ENCODE results near the gene PFKP.

DNA sequence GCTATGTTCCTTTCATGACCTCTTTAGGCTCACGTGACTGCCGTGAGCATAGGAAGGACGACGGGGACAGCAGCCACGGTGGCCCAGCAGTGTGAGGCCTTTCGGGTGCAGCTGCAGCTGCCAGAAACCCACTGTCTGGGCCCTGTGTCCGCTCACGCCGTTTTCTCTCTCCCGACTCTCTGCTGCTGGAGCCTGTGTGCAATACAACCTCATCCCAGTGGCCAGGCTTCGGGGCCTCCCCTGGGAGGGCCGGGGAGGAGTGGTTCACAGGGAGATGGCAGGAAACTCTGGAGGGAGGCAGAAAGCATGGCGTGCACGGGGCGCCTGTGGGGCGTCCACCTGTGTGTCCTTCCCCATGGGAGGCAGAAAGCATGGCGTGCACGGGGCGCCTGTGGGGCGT lies 38.6 kb downstream of the PFKP start:
- TF ChIP-seq, protein P1, sequence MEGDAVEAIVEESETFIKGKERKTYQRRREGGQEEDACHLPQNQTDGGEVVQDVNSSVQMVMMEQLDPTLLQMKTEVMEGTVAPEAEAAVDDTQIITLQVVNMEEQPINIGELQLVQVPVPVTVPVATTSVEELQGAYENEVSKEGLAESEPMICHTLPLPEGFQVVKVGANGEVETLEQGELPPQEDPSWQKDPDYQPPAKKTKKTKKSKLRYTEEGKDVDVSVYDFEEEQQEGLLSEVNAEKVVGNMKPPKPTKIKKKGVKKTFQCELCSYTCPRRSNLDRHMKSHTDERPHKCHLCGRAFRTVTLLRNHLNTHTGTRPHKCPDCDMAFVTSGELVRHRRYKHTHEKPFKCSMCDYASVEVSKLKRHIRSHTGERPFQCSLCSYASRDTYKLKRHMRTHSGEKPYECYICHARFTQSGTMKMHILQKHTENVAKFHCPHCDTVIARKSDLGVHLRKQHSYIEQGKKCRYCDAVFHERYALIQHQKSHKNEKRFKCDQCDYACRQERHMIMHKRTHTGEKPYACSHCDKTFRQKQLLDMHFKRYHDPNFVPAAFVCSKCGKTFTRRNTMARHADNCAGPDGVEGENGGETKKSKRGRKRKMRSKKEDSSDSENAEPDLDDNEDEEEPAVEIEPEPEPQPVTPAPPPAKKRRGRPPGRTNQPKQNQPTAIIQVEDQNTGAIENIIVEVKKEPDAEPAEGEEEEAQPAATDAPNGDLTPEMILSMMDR (IDR thresholded peaks at IDR 0.05): no peak
- no peak for TF ChIP-seq EP300 (IDR thresholded peaks at IDR 0.05)
